Psoas muscle (tissue), 8 donors: ENCODE measurements around the gene DEDD2. TPM values are rescaled to one million over a fixed set of nuclear protein-coding genes. Genes with fewer than 3 reads are reported as not detected.

Experiments
- ATAC-seq, 4 donors: fragments of 200-7000 bp; cut with Tn5 transposase; one replicate each; pipeline ENCODE4 v1.9.1; 2020; ENCODE audit warnings: moderate library complexity in 3 of 4, mild to moderate bottlenecking in 2 of 4
- DNase-seq, 2 donors: peaks; one replicate each; pipeline ENCODE4 v3.0.0-alpha.2; 2020
- H3K27ac ChIP-seq: fragments of 200-600 bp; one replicate; pipeline ENCODE4 v1.8.0; 2022
- H3K27me3 ChIP-seq, 3 donors: fragments of 200-600 bp in 1 of 3; one replicate each; pipeline versions ENCODE4 v1.6.1 to v1.8.0; 2013 to 2022; ENCODE audit warnings: low read length in 2 of 3, mild to moderate bottlenecking in 2 of 3, moderate library complexity in 1 of 3; ENCODE audit not compliant: insufficient read depth in 3 of 3
- H3K36me3 ChIP-seq, 2 donors: fragments of 200-600 bp in 1 of 2; one replicate each; pipeline versions ENCODE4 v1.6.1 to v1.8.0; 2013 to 2022; ENCODE audit warnings: low read depth in 1 of 2, mild to moderate bottlenecking in 1 of 2, moderate library complexity in 1 of 2; ENCODE audit not compliant: insufficient read depth in 1 of 2
- H3K4me1 ChIP-seq: fragments of 200-600 bp; one replicate; pipeline ENCODE4 v1.8.0; 2022
- H3K4me3 ChIP-seq: fragments of 200-600 bp; one replicate; pipeline ENCODE4 v1.8.0; 2022; ENCODE audit warnings: mild to moderate bottlenecking
- H3K9me3 ChIP-seq: fragments of 200-600 bp; one replicate; pipeline ENCODE4 v1.8.0; 2022
- CTCF ChIP-seq: fragments of 200-600 bp; IDR thresholded peaks from one replicate; pipeline ENCODE4 v1.8.0; 2022; ENCODE audit warnings: antibody characterized with exemption
- WGBS, 3 donors: extraction: QIAGEN DNeasy Blood & Tissue Kit; methylation state at CpG; one replicate each; pipeline versions ENCODE4 v1.1.6 to v1.1.7; 2013; 5-methylcytosine and 5-hydroxymethylcytosine counted together
- intact Hi-C, 2 donors: fragments of 100-400 bp; cut with DNase I; formaldehyde crosslinking; loops; one replicate each; pipeline versions ENCODE4 v1.11.0 to v1.14.2; 2022
- polyA plus RNA-seq, 3 donors: library from polyadenylated mRNA; stranded (reverse); fragments of 200-250 nt; gene quantifications; one replicate each; pipeline ENCODE4 v1.2.3, GENCODE V29; 2013
- total RNA-seq, 4 donors: library from RNA; stranded (reverse); fragmentation: NEBNext Ultra II Directional in 2 of 4; extraction: Animal tissue kit (Norgen Biotek cat#: 25700) in 2 of 4; gene quantifications; one replicate each; pipeline versions ENCODE4 v1.2.1 to v1.2.4, GENCODE V29; 2021 to 2023
- donor health status: healthy with polysubstance abuse.
- donor health status: DM: no; HTN: no; CAD: no; lungs with moderate emphysema.
- donor health status: Bipolar disorder and iron deficiency.
- donor health status: healthy.
- donor health status: DM: yes; HTN: yes; CAD: no.
- donor health status: DM: no; HTN: no; CAD: no.
- donor health status: DM: no; HTN: no; CAD: no.
- donor health status: DM: yes; HTN: yes; CAD: no.

DEDD2 gene
- total and polyA plus RNA-seq, 7 donors: 8.8 to 26.1 (median 12.1) TPM

GRCh38 chr19:42247640-42248199, 30.2 kb upstream of the DEDD2 start:
- Histone ChIP-seq H3K27ac (no peak overlapping the region), H3K27me3 (no peaks in the 10 kb centered on the region), H3K9me3 (no peaks in the 10 kb centered on the region), H3K4me1 (peaks cover 30% of the 10 kb centered on the region), H3K36me3 (no peaks in the 10 kb centered on the region), H3K4me3 (no peak overlapping the region)
- DNase-seq (no peak), ATAC-seq (no peak)
- TF ChIP-seq CTCF: no peak
- intact Hi-C loops: loop anchor here (2.0 to 5.0 kb wide), 4 partner anchors 31 to 75 kb away; no protein-coding TSS in a partner anchor
- WGBS, 3 donors: 88 to 92% (median 91%) methylated on average over 6 of the region's 6 CpGs

GRCh38 chr19:42246922-42247639, 29.6 kb upstream of the DEDD2 start:
- ATAC-seq (no peak), DNase-seq (no peak)
- WGBS, 3 donors: 74 to 75% (median 74%) methylated on average over 7 of the region's 7 CpGs
- Histone ChIP-seq H3K27ac (no peak overlapping the region), H3K4me3 (no peak overlapping the region), H3K9me3 (no peaks in the 10 kb centered on the region), H3K27me3 (no peaks in the 10 kb centered on the region), H3K4me1 (peaks cover 25% of the 10 kb centered on the region), H3K36me3 (no peaks in the 10 kb centered on the region)
- no peak for TF ChIP-seq CTCF
- intact Hi-C loops: loop anchor here (2.0 to 5.0 kb wide), 4 partner anchors 32 to 76 kb away; no protein-coding TSS in a partner anchor

GRCh38 chr19:42246143-42246921, 28.9 kb upstream of the DEDD2 start:
- H3K27ac ChIP-seq: peak overlapping the region; percentile 27
- no peak overlapping the region for H3K4me3 ChIP-seq
- 9 to 17% (median 11%) methylated on average over 9 to 10 of the region's 10 CpGs for WGBS, 3 donors
- H3K4me1 ChIP-seq: peaks cover 29% of the 10 kb centered on the region
- H3K9me3 ChIP-seq: no peaks in the 10 kb centered on the region
- intact Hi-C loops: loop anchor here (2.0 to 5.0 kb wide), 4 partner anchors 32 to 76 kb away; no protein-coding TSS in a partner anchor
- TF ChIP-seq CTCF: peak; percentile 58
- DNase-seq: peak; percentile 81 to 87
- H3K27me3 ChIP-seq: no peaks in the 10 kb centered on the region
- no peaks in the 10 kb centered on the region for H3K36me3 ChIP-seq
- ATAC-seq: peak in 3 of 4 donors; percentile 8 to 30 (median 15)

- H3K4me1 ChIP-seq: peaks cover 35% of the 10 kb centered on the region
- peak overlapping the region; percentile 83 for H3K4me3 ChIP-seq
- H3K27ac ChIP-seq: peak overlapping the region; percentile 93
- ATAC-seq (no peak), DNase-seq (no peak)
- intact Hi-C loops: loop anchor here in 1 of 2 donors (5.0 kb wide), 1 partner anchor 52 kb away; no protein-coding TSS in a partner anchor
- TF ChIP-seq CTCF: no peak
- H3K27me3 ChIP-seq: no peaks in the 10 kb centered on the region
- H3K36me3 ChIP-seq: peaks cover 0 to 6% of the 10 kb centered on the region in 2 donors
- H3K9me3 ChIP-seq: no peaks in the 10 kb centered on the region
- WGBS, 3 donors: 76 to 78% (median 77%) methylated on average over 10 of the region's 10 CpGs
These were observed 27.8 kb upstream of the DEDD2 start for GRCh38 chr19:42245231-42245630.
